Ishikawa (cell line): ENCODE measurements around the gene FDXACB1.

Experiments used
- CREB1 ChIP-seq: IDR thresholded peaks from 2 replicates; pipeline ENCODE4 v1.6.1; 2012; ENCODE audit warnings: low read depth
- EGR1 ChIP-seq: IDR thresholded peaks from 2 replicates; pipeline ENCODE4 v1.6.1; 2012
- EP300 ChIP-seq: IDR thresholded peaks from 2 replicates; pipeline ENCODE4 v1.6.1; 2012; ENCODE audit warnings: borderline replicate concordance
- MAX ChIP-seq: IDR thresholded peaks from 2 replicates; pipeline ENCODE4 v1.6.1; 2012
- NFIC ChIP-seq: IDR thresholded peaks from 2 replicates; pipeline ENCODE4 v1.6.1; 2012
- RAD21 ChIP-seq: IDR thresholded peaks from 2 replicates; pipeline ENCODE4 v1.6.1; 2012; ENCODE audit warnings: low read depth
- TAF1 ChIP-seq: IDR thresholded peaks from 2 replicates; pipeline ENCODE4 v1.6.1; 2012; ENCODE audit warnings: low read depth, mild to moderate bottlenecking
- TEAD4 ChIP-seq: IDR thresholded peaks from 2 replicates; pipeline ENCODE4 v1.6.1; 2012
- YY1 ChIP-seq: IDR thresholded peaks from 2 replicates; pipeline ENCODE4 v1.6.1; 2012; ENCODE audit warnings: low read depth
- TF ChIP-seq, protein P1 (sequence below): IDR thresholded peaks from 2 replicates; pipeline ENCODE4 v1.6.1; 2012; ENCODE audit warnings: low read depth, mild to moderate bottlenecking
- TF ChIP-seq, protein P2 (sequence below): IDR thresholded peaks from 2 replicates; pipeline ENCODE4 v1.6.1; 2012

DNA sequence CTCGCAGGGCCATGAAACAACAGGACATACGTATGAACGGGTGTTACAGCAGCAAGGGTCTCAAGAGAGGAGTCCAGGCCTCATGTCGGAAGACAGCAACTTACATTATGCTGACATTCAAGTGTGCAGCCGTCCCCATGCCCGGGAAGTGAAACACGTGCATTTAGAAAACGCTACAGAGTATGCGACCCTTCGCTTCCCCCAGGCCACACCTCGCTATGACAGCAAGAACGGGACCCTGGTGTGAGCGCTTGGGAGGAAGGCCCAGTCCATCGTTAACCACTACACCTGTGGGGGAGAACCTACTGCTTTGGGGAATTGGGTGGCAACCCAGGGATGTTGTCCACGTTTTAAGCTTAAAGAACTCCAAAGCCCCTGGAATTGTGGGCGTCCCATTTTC is 47.0 kb upstream of the FDXACB1 start:
- TF ChIP-seq, protein P1, sequence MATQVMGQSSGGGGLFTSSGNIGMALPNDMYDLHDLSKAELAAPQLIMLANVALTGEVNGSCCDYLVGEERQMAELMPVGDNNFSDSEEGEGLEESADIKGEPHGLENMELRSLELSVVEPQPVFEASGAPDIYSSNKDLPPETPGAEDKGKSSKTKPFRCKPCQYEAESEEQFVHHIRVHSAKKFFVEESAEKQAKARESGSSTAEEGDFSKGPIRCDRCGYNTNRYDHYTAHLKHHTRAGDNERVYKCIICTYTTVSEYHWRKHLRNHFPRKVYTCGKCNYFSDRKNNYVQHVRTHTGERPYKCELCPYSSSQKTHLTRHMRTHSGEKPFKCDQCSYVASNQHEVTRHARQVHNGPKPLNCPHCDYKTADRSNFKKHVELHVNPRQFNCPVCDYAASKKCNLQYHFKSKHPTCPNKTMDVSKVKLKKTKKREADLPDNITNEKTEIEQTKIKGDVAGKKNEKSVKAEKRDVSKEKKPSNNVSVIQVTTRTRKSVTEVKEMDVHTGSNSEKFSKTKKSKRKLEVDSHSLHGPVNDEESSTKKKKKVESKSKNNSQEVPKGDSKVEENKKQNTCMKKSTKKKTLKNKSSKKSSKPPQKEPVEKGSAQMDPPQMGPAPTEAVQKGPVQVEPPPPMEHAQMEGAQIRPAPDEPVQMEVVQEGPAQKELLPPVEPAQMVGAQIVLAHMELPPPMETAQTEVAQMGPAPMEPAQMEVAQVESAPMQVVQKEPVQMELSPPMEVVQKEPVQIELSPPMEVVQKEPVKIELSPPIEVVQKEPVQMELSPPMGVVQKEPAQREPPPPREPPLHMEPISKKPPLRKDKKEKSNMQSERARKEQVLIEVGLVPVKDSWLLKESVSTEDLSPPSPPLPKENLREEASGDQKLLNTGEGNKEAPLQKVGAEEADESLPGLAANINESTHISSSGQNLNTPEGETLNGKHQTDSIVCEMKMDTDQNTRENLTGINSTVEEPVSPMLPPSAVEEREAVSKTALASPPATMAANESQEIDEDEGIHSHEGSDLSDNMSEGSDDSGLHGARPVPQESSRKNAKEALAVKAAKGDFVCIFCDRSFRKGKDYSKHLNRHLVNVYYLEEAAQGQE: no peak
- TF ChIP-seq EGR1: no peak
- no peak for TF ChIP-seq TAF1
- TF ChIP-seq, protein P2, sequence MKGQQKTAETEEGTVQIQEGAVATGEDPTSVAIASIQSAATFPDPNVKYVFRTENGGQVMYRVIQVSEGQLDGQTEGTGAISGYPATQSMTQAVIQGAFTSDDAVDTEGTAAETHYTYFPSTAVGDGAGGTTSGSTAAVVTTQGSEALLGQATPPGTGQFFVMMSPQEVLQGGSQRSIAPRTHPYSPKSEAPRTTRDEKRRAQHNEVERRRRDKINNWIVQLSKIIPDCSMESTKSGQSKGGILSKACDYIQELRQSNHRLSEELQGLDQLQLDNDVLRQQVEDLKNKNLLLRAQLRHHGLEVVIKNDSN: no peak
- no peak for TF ChIP-seq RAD21
- no peak for TF ChIP-seq MAX
- TF ChIP-seq CREB1: no peak
- no peak for TF ChIP-seq NFIC
- TF ChIP-seq EP300: no peak
- no peak for TF ChIP-seq YY1
- TF ChIP-seq TEAD4: no peak
